HG02973 (cell line): ENCODE measurements around the gene TUT1.

Experiments
- ATAC-seq: cut with Tn5 transposase; IDR thresholded peaks from one replicate; pipeline ENCODE4 v1.9.1; 2021; ENCODE audit warnings: moderate library complexity; ENCODE audit not compliant: unreplicated experiment

Gene TUT1

GRCh38 chr11:62542750-62543567 lies 48.4 kb downstream of the TUT1 start:
- ATAC-seq = no peak

- ATAC-seq = no peak
Observed at GRCh38 chr11:62542111-62542745, 49.1 kb downstream of the TUT1 start.

- peak; percentile 32 for ATAC-seq
Observed at GRCh38 chr11:62540804-62541701, 50.3 kb downstream of the TUT1 start.

- ATAC-seq = no peak
Observed at GRCh38 chr11:62539238-62539925, 51.9 kb downstream of the TUT1 start.

GRCh38 chr11:62538470-62539237 lies 52.7 kb downstream of the TUT1 start:
- ATAC-seq = no peak

- ATAC-seq = no peak
Observed at GRCh38 chr11:62536301-62536957, 54.9 kb downstream of the TUT1 start.

GRCh38 chr11:62535802-62536201 lies 55.5 kb downstream of the TUT1 start:
- ATAC-seq = no peak

GRCh38 chr11:62534779-62535545 lies 56.4 kb downstream of the TUT1 start:
- no peak for ATAC-seq

- no peak for ATAC-seq
Observed at GRCh38 chr11:62532096-62532495, 59.2 kb downstream of the TUT1 start.
